Choroid plexus epithelial cell (primary cell): ENCODE results near the gene MFSD6.

Source experiments
- DNase-seq: peaks from one replicate; pipeline ENCODE4 v3.0.0-alpha.2; 2010; ENCODE audit warnings: low read depth
- H3K4me3 ChIP-seq: 2 replicates; pipeline ENCODE4 v1.5.1; 2011; ENCODE audit warnings: low read depth, mild to moderate bottlenecking, control low read depth, low read length, moderate library complexity
- TF ChIP-seq, protein P1 (sequence below): conservative IDR thresholded peaks from 2 replicates; pipeline ENCODE4 v1.5.1; 2011; ENCODE audit warnings: low read depth, mild to moderate bottlenecking, control low read depth, inconsistent platforms, low read length, moderate library complexity

The MFSD6 gene

DNA sequence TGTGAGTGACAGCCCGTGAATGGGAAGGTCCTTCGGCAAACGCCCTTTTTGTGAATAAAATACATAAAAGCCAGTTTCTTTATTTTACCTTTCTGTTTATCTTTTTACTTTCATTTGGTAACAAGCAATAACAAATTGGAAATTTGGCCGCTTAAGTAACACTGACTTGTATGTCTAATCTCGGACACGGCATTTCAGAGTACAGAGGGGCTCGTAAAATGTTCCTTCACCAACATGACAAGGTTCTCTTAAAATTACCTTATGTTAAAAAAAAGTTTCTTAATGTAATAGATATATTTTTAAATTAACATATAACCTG, 126.9 kb downstream of the MFSD6 start:
- TF ChIP-seq, protein P1, sequence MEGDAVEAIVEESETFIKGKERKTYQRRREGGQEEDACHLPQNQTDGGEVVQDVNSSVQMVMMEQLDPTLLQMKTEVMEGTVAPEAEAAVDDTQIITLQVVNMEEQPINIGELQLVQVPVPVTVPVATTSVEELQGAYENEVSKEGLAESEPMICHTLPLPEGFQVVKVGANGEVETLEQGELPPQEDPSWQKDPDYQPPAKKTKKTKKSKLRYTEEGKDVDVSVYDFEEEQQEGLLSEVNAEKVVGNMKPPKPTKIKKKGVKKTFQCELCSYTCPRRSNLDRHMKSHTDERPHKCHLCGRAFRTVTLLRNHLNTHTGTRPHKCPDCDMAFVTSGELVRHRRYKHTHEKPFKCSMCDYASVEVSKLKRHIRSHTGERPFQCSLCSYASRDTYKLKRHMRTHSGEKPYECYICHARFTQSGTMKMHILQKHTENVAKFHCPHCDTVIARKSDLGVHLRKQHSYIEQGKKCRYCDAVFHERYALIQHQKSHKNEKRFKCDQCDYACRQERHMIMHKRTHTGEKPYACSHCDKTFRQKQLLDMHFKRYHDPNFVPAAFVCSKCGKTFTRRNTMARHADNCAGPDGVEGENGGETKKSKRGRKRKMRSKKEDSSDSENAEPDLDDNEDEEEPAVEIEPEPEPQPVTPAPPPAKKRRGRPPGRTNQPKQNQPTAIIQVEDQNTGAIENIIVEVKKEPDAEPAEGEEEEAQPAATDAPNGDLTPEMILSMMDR: no peak
- H3K4me3 ChIP-seq: peak overlapping the region; percentile 76
- no peak for DNase-seq

DNA sequence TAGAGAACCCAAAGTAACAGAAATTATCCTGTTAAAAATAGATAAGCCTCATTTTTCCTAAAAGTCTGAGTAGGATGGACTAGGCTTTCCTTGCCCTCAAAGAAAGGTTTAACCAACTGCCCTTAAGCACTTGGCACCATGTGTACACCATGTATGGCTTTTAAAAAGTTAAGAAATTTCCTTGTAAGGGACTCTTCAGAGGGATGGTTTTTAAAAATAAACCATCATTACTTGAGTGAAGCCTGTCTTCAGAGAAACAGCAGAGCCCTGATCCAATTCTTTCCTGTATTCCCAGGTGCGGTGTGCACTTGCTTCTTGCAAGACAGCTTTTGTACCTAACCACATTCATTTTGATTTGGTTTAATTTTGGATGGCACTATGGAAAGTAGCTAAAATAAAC, 127.4 kb downstream of the MFSD6 start:
- no peak for DNase-seq
- no peak overlapping the region for H3K4me3 ChIP-seq
- TF ChIP-seq, protein P1: no peak

DNA sequence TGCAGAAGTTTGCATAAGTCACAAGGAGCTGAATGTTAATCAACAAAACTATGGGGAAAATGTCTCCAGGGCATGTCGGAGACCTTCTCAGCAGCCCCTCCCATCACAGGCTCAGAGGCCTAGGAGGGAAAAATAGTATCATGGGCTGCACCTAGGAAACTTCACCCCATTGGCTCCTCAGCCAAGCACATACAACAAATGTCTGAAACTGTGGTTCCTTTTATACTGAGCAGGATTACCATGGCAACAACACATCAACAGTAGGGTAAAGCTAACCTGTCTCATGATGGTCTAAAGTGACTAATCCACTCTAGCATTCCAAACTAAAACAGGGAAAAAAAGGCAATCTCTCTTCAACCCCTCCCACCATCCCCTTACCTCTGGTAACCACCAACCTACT, 129.6 kb downstream of the MFSD6 start:
- TF ChIP-seq, protein P1: no peak
- DNase-seq: peak; percentile 43
- H3K4me3 ChIP-seq: no peak overlapping the region

DNA sequence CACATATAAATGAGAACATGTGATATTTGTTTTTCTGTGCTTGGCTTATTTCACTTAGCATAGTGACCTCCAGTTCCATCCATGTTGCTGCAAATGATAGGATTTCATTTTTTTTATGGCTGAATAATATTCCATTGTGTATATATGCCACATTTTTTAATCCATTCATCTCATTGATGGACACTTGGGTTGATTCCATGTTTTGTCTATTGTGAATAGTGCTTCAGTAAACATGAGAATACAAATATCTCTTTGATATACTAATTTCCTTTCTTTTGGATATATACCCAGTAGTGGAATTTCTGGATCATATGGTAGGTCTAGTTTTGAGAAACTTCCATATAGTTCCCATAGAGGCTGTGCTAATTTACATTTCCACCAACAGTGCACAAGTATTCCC, 130.0 kb downstream of the MFSD6 start:
- no peak for DNase-seq
- no peak overlapping the region for H3K4me3 ChIP-seq
- TF ChIP-seq, protein P1: no peak

DNA sequence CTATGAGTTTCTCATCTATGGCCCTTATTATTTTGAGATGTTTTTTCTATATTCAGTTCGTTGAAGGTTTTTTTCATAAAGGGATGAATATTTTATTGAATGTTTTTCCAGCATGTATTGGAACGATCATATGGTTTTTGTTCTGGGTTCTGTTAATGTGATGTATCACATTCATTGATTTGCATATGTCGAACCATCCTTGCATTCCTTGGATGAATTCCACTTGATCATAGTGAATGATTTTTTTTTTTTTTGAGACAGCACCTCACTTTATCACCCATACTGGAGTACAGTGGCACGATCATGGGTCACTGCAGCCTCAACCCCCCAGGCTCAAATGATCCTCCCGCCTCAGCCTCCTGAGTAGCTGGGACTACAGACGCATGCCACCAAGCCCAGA, 131.9 kb downstream of the MFSD6 start:
- no peak overlapping the region for H3K4me3 ChIP-seq
- TF ChIP-seq, protein P1: no peak
- peak; percentile 24 for DNase-seq

DNA sequence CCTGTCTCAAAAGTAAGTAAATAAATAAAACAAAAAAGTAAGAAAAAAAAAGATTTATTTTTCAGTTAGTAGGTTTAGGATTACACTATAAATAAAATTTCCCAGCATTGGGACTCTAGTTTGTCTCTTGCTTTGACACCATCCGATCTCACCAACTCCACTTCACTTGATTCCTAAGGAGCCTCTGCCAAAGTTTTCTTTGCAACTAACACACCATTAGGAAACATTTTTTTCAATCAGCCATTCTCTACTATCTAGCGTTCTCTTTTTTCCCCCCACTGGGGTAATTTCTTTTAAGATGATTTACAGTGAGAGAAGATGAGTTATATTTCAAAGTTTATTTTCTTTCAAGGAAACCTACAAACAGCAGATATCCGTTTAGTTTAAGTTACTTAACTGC, 136.9 kb downstream of the MFSD6 start:
- DNase-seq: no peak
- TF ChIP-seq, protein P1: no peak
- H3K4me3 ChIP-seq: peak overlapping the region; percentile 46

DNA sequence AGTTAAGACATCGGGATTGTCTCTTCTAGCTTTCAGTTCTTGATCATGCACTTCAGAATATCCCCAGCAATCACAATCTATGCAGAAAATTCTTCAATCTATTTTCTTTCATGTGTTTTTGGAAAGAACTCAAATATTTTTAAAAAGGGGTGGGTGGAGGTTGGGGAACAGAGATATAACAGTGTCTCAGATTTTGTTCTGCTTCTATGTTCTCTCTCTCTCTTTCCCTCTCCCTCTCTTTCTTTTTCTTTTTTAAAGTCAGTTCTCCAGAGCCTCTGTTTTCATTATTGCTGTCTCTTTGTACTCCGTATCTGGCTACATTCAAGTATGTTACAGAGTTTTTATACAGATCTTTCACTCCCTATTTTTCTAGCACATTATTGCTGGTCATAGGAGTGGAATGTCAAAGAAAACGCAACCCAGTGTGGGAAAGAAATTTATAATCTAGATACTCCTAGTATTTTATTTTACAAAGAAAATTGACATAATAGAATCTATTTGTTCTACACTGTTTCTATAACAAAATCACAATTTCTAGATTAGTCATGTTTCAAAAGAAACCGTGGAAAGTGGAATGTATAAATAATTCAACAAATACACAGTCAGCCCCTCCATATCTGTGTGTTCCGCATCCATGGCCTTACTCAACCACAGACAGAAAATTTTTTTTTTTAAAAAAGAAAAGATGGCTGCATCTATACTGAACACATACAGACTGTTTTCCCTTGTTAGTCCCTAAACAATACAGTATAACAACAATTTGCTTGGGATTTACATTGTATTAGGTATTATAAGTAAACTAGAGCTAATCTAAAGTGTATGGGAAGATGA, 137.6 kb downstream of the MFSD6 start:
- peak overlapping the region; percentile 46 for H3K4me3 ChIP-seq
- DNase-seq: peak; percentile 74
- TF ChIP-seq, protein P1: no peak
